ENCODE results near the gene PPP6R3. TPM values are rescaled to one million over a fixed set of nuclear protein-coding genes. Genes with fewer than 3 reads are reported as not detected.

The PPP6R3 gene
- total and polyA plus RNA-seq, 2 experiments from 2014 or later: 31.5 to 108 TPM

GRCh38 chr11:68437927-68438657 is 22.5 kb upstream of the PPP6R3 start:
- Histone ChIP-seq H3K36me3 (replicated peaks; ENCODE audit: insufficient read depth, low read depth) (no peaks in the 10 kb centered on the region), H3K27ac (no peak overlapping the region), H3K27me3 (no peaks in the 10 kb centered on the region), H3K4me3 (no peak overlapping the region), H3K4me1 (ENCODE audit: insufficient read depth) (peaks cover 9% of the 10 kb centered on the region), H4K20me1 (ENCODE audit: insufficient read depth, poor library complexity, severe bottlenecking) (no peaks in the 10 kb centered on the region), H2AFZ (no peak overlapping the region), H3K4me2 (no peak overlapping the region), H3K9me3 (ENCODE audit: low read depth) (no peaks in the 10 kb centered on the region), H3K79me2 (no peaks in the 10 kb centered on the region), H3K9me2 (replicated peaks; ENCODE audit: insufficient read depth) (no peaks in the 10 kb centered on the region)
- DNase-seq (ENCODE audit: low spot score): no peak
- no peak for TF ChIP-seq CTCF (IDR thresholded peaks at IDR 0.05; ENCODE audit: poor library complexity)
- no peak for TF ChIP-seq EZH2 (IDR thresholded peaks at IDR 0.05; ENCODE audit: borderline replicate concordance)
- TF ChIP-seq EZH2phosphoT487 (IDR thresholded peaks at IDR 0.05; ENCODE audit: low read depth, severe bottlenecking, unreplicated experiment): no peak
- WGBS (ENCODE audit: low lambda C conversion rate, missing lambda C conversion rate): 97% methylated on average over 31 of the region's 34 CpGs

- Histone ChIP-seq H3K9me2 (replicated peaks; ENCODE audit: insufficient read depth) (no peaks in the 10 kb centered on the region), H3K4me3 (no peak overlapping the region), H3K4me2 (no peak overlapping the region), H3K4me1 (ENCODE audit: insufficient read depth) (peaks cover 9% of the 10 kb centered on the region), H4K20me1 (ENCODE audit: insufficient read depth, poor library complexity, severe bottlenecking) (no peaks in the 10 kb centered on the region), H3K27me3 (no peaks in the 10 kb centered on the region), H3K9me3 (ENCODE audit: low read depth) (no peaks in the 10 kb centered on the region), H3K27ac (no peak overlapping the region), H3K36me3 (replicated peaks; ENCODE audit: insufficient read depth, low read depth) (no peaks in the 10 kb centered on the region), H3K79me2 (no peaks in the 10 kb centered on the region), H2AFZ (no peak overlapping the region)
- TF ChIP-seq EZH2phosphoT487 (IDR thresholded peaks at IDR 0.05; ENCODE audit: low read depth, severe bottlenecking, unreplicated experiment) (no peak), CTCF (IDR thresholded peaks at IDR 0.05; ENCODE audit: poor library complexity) (no peak), EZH2 (IDR thresholded peaks at IDR 0.05; ENCODE audit: borderline replicate concordance) (no peak)
- DNase-seq (ENCODE audit: low spot score): no peak
- 96% methylated on average over 6 of the region's 6 CpGs for WGBS (ENCODE audit: low lambda C conversion rate, missing lambda C conversion rate)
Observed at GRCh38 chr11:68438658-68439259, 21.8 kb upstream of the PPP6R3 start.

- Histone ChIP-seq H3K27ac (no peak overlapping the region), H3K9me2 (replicated peaks; ENCODE audit: insufficient read depth) (no peaks in the 10 kb centered on the region)
- no peak for TF ChIP-seq CTCF (IDR thresholded peaks at IDR 0.05; ENCODE audit: poor library complexity)
Observed at GRCh38 chr11:68439355-68440065, 21.0 kb upstream of the PPP6R3 start.

More at GRCh38 chr11:68439355-68440065, 21.0 kb upstream of the PPP6R3 start:
- Histone ChIP-seq H3K4me2 (no peak overlapping the region), H3K4me1 (ENCODE audit: insufficient read depth) (peaks cover 9% of the 10 kb centered on the region), H3K4me3 (no peak overlapping the region), H3K79me2 (no peaks in the 10 kb centered on the region), H2AFZ (no peak overlapping the region), H4K20me1 (ENCODE audit: insufficient read depth, poor library complexity, severe bottlenecking) (no peaks in the 10 kb centered on the region), H3K9me3 (ENCODE audit: low read depth) (no peaks in the 10 kb centered on the region), H3K36me3 (replicated peaks; ENCODE audit: insufficient read depth, low read depth) (no peaks in the 10 kb centered on the region), H3K27me3 (no peaks in the 10 kb centered on the region)
- no peak for DNase-seq (ENCODE audit: low spot score)
- WGBS (ENCODE audit: low lambda C conversion rate, missing lambda C conversion rate): 94% methylated on average over 18 of the region's 38 CpGs
